GM18498 (cell line): ENCODE measurements around the gene FAM124B.
"Not testable (repeated sequence)": the region's sequence is repeated elsewhere in the genome, so short reads cannot be mapped to it uniquely, and the experiment has no call there.

Source experiments
- ATAC-seq: cut with Tn5 transposase; IDR thresholded peaks from one replicate; pipeline ENCODE4 v1.9.1; 2021; ENCODE audit warnings: mild to moderate bottlenecking, moderate library complexity; ENCODE audit not compliant: unreplicated experiment

Gene FAM124B

DNA sequence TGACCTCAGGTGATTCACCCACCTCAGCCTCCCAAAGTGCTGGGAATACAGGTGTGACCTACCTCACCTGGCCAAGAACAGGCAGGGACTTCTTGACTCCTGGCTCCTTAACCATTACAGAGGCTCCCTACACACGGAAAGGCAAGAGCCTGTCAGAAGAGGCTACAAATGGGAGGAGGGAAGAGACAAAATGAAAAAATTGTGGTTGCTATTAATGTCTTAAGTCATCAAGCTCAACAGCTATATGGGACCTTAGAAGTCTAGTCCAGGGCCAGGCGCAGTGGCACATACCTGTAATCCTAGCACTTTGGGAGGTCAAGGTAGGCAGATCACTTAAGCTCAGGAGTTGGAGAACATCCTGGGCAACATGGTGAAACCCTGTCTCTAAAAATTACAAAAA is 11.5 kb upstream of the FAM124B start:
- no peak for ATAC-seq

DNA sequence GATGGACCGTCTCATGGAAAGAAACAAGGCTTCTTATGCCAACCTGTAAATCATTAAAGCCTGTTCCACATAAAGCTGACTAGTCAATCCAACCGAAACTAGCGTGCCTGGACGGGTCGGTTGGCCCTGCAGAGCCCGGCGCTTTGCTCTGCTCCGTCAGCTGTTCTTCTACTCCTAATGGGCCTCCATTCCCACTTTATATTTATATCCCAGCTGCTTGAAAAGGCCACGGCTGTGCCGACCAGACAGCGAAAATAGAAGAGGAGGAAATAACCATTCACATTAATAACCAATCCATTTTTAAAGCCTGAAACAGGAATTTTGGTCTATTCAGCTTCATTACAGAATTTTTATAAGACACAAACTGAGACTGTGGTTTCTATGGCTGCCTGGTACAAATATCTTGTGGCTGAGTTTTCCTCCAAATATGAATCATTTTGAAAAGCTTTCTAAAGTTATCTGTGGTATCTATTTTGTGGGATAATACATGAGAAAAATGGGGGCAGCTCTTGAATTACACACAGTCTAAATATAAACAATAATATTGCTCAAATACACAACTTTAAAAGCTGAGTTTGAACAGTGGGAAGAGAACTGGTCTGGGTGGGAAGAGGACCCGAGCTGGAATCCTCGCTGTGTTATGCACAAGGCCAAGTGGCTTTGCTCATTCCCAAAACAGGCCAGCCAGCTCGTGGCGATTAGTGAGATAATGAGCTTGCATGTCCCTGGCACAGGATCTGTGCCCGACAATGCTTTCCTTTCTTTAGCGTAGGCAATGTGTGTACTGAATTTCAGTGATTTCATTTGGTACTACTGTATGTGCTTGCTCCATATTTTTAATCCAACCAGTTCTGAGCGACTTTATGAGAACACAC is 10.5 kb upstream of the FAM124B start:
- no peak for ATAC-seq

DNA sequence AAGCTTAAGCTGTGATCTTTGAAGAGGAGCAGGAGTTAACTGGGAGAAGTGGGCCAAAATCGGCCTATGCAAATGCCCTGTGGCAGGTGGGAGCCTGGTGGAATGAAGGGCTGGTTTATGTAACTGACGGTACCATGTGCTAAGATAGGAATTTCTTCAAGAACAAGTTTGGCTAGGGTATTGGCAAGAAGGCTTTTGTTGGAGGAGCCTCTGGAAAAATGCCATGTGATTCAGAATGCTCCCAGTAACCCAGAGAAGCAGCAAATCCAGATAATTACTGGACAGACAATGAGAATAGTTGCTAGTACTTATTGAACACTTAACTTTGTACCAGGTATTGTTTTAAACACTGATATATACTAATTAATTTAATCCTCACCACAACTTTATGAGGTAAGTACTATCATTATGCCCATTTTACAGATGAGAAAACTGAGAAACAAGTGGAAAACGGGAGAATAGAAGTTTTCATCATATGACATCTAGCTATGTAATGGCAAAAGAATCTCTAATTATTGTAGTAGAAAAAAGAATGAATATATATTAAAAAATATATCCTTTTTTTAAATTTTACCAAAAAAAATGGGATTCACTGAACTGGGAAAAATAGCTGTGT is 9.1 kb upstream of the FAM124B start:
- no peak for ATAC-seq

DNA sequence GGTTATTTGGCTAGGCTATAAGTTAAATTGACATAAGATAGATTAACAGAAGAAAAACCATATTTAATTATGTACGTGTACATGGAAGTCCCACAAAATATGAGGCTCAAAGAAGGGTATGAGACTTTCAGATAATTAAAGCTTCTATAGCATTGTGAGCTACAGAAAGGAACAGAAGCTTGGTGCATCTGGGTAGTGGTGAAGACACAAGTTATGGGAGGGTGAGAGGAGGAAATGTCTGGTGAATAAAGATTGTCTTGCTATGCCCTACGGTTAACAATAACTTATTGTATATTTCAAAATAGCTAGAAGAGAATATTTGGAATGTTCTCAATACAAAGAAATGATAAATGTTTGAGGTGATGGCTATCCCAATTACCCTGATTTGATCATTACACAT is 6.8 kb upstream of the FAM124B start:
- no peak for ATAC-seq

DNA sequence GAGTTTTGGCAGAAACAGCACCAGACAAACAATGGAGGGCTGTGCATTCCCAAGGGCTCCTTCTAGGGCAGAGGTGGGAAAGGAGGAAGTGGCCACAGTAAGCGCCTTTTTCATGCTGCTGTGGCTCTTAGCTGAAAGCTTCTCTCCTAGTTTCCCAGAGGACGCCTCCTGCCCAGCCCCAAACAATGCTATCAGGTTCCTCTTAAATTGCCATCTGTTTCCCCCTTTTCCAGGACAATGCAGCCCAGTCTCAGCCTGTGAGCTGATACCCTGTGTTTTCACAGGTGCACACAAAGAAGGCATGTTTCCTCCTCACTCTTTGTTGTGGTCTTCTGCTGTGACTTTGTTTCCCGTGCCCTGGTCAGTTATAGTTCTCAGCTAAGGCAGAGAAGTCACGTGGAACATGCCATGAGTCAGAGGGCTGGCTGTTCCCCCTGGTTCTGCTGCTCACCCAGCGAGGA is 5.4 kb upstream of the FAM124B start:
- ATAC-seq, result no peak

DNA sequence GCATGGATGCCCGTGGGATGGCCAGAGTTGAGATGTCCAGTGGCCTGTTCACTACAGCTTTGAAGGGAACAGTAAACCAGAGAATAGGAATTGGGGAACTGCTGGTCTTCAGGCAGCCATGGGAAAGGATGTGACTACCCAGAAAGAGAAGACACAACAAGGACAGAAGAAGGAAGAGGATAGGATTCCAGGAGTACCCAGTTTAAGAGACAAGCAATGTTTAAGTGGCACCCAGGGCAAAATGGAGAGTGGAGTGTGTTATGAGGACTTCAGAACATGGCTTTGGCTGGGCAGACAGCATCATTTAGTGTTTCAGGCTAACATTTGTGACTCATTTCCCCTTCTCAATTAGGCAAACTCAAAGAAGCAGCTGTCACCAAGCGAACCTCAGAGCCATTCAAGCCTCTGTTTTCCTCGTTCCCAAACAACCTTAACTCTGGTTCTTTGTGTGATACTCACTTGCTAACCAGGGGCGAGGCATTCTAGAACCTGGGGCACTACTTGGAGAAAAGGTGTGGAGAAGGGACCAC is 4.0 kb upstream of the FAM124B start:
- no peak for ATAC-seq

DNA sequence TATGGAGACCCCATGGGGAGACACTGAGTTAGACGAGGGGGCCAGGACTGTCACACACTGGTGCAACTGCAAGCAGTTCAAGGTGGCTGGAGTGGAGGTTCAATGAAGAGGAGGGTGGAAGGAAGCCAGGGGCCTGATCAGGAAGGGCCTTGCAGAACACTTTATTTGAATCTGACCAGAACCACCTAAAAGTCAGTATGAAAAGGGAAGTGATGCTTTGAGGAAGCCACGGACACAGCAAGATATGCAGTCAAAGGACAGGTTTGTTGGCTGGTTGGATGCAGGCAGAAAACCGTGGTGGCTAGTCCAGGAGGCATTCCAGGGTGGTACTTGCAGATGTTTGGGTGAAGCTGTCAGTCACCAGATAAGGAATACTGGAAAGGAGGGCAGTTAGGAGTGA is 3.5 kb upstream of the FAM124B start:
- peak; percentile 62 for ATAC-seq

DNA sequence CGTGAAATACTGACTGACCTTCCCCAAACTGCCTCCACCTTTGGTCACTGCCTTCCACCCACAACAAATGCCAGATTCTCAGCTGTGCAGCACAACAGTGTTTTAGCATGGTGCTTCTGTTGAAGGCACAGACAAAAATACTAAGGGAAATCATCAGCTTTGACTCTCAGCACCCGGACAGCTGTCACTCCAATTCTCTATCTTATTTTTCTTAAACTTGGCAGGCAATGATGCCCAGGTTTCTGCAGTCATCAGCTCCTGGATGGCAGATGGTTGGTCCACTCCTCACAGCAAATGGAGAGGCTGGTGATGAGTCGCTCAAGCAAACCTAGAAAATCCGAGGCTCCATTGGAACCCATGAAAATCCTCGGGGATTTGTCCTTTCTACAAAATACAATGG is 2.9 kb upstream of the FAM124B start:
- no peak for ATAC-seq

DNA sequence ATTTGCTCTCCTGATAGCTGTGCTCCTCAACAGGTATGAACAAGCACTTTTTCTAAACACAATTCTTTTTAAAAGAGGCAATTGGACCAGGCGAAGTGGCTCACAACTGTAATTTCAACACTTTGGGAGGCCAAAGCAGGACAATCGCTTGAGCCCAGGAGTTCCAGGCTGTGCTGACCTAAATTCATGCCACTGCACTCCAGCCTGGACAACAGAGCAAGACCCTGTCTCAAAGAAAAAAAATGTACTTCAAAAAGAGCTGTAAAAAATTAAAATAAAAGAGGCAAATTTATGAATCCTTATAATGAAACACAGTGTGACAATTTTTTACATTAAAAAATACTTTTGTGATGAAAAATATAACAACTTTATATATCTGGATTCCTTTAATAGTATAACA is 1.8 kb upstream of the FAM124B start:
- no peak for ATAC-seq

DNA sequence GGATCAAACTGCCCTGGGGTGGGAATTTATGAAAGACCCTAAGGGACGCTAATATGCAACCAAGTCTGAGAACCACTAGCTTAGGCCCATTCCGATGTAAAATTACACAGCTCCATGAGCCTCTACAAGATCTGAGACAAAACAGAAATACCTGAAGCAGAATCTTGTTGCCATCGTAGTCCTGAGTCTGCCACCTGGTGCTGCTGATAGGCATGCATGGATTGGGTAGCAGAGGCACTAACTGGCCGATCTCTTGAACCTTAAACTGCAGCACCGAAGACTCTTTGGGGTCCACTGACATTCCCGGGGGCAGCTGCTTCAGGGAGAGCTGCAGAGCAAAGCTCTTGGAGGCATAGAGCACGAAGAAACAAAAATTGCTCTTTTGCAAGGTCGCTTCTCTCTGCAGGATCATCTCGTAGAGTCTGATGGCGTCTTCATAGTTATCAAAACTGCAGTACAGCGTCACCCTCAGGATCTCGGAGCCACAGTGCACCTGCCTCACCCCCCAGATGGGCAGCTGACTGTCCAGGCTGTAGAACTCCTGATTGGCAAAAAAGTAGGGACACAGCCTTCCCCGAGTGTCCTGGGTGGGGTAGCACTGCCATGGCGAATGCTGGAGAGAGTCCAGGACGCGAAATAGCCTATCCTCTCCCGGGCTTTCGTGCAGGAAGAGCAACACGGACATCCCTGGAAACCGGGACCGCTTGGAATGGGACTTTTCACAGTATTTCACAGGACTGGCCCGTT is 848 bp downstream of the FAM124B start:
- no peak for ATAC-seq

DNA sequence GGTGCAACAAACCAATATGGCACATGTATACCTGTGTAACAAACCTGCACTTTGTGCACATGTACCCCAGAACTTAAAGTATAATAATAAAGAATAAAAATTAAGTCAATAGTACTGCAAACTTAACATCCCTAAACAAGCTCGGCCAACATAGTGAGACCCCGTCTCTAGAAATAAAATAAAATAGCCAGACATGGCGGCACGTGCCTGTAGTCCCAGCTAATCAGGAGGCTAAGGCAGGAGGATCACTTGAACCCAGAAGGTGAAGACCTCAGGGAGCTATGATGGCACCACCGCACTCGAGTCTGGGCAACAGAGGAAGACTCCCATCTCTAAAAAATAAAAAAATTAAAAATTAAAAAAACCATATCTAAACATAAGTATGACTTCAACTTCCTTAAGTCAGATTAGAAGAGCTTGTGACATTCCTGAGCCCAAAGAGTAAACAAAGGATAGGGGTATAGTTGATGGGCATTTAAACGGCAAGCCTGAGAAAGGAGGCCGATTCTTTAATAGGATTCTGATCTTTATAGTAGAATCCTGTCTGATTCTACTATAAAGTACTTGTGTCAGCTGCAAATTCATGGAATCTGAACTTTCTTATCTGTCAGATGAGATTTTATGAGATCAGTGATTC is 1.6 kb downstream of the FAM124B start:
- no peak for ATAC-seq

DNA sequence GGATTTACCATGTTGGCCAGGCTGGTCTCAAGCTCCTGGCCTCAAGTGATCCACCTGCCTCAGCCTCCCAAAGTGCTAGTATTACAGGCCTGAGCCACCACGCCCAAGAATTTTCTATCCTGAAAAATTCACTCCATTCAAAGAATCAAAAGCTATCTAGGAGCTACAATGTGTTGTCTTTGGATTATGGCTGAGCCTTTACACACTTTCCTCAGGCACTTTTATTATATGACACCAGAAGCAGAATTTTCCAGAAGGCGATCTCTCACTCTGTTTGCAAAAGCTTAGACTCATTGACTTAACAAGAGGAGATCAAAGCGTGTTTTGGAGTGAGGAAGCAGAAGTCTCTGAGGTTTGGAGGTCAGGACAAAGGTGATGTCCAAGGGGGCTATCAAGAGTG is 3.6 kb downstream of the FAM124B start:
- no peak for ATAC-seq

DNA sequence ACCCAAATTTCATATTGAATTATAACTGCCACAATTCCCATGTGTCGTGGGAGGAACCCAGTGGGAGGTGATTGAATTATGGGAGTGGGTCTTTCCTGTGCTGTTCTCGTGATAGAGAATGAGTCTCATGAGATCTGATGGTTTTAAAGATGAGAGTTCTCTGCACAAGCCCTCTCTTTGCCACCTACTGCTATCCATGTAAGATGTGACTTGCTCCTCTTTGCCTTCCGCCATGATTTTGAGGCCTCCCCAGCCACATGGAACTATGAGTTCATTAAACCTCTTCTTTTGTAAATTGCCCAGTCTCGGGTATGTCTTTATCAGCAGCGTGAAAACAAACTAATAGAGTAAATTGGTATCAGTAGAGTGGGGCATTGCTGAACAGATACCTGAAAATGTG is 4.8 kb downstream of the FAM124B start:
- not testable (repeated sequence) for ATAC-seq

DNA sequence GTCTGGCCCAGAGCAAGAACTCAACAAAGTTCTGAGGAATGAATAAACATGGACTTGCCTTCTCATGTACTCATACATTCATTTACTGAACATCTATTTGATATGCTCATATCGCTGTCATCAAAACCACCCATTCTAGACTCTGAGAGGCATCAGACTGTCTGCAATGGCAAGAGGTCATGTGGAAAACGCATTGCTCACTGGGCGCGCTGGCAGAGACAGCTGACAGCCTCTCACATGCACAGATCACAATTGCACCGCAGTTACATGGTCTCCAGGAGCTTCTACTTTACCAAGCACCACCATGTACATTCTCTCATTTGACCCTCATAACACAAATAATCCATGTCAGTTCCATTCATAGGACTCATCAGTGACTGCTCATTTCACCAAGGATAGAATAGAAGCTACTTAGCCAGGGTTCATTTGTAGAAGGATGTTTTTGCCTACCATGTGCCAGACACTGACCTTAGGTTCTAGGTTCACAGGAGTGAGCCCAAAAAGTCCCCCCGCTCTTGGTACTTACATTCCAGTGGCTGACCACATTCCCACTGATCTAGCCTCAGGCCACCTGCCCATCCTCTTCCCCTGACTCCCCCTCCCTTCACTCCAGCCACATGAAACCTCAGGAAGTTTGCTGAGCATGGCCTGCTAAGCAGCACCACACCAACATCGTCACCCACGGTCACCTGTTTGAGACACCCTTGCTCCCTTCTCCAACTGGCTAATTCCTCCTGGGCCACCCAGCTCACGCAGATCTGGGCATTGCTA is 6.1 kb downstream of the FAM124B start:
- ATAC-seq, result no peak

DNA sequence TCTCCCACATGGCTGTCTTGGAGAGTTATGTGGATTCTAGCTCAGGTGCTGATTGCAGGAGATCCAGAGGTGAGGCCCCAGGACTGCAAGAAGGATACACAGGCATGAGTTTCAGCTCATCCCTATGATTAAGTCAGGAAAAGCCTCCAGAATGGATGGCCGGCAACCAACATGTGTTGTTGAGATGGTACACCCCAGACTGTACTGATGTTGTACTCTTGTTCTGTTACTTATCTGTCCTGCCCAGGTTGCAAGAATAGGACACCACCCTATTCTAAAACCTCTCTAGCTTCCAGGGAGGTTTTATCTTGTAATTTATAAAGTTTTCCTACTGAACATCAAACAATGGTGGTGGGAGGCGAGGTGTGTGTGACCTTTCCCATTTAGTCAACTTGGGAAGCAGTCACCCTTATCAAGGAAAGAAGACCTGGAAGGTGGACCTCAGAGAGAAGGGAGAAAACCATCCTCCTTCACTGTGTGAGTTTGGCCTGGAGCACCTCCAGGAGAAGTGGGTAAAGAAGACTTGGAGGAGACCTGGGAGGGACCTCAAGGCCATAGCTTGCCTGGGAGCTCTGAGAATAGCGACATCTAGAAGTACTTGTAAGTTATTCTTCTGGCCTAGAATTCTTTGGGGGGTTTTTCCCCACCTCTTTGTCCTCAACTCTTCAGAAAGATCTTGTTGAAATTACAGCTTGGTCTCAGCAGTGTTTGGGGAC is 8.6 kb downstream of the FAM124B start:
- no peak for ATAC-seq

DNA sequence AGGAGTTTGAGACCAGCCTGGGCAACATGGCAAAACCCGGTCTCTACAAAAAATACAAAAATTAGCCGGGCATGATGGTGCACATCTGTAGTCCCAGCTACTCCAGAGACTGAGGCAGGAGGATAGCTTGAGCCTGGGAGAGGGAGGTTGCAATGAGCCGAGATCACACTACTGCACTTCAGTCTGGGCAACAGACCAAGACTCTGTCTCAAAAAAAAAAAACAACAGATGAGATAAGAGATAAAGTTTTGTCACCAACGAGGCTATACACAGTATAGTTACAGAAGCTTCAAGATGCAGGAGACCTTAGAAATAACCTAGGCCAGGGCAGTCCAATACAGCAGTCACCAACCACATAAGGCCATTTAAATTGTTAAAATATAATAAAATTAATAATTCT is 9.4 kb downstream of the FAM124B start:
- ATAC-seq, result no peak

DNA sequence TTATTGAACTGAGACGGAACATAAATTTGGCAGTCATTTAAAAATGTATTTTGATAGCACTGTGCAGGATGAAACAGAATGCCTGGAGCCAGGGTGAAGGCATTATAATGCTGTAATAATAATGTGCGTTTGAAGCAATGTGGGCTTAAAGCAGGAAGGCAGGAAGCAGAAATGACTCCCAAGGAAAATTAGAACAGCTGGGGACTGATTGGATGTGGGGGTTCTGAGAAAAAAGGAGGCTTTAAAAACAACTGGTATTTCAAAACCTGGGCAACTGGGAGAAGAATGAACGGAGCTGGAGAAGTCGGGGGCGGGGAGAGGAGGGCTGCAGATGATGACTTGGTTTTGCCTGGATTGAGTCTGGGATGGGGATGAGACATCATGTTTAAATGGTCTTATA is 12.6 kb downstream of the FAM124B start:
- ATAC-seq, result no peak

DNA sequence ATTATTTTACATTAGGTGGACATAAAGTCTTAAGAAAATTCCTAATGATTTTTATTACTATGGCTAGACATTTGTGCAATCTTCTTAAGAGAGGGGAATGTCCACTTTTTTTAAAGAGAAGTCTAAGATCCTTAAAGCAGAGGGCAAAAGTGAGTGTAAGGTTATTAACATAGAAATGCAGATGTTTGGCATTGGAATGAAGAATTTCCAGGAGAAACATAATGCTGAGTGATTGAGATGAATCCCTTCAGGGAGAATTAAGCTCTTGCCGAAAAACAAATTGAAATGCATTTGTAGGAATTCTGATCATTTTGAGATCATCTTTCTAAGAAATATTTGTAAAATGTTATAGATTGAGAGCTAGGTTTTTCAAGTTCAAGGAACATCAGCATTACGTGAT is 15.0 kb downstream of the FAM124B start:
- ATAC-seq, result no peak

DNA sequence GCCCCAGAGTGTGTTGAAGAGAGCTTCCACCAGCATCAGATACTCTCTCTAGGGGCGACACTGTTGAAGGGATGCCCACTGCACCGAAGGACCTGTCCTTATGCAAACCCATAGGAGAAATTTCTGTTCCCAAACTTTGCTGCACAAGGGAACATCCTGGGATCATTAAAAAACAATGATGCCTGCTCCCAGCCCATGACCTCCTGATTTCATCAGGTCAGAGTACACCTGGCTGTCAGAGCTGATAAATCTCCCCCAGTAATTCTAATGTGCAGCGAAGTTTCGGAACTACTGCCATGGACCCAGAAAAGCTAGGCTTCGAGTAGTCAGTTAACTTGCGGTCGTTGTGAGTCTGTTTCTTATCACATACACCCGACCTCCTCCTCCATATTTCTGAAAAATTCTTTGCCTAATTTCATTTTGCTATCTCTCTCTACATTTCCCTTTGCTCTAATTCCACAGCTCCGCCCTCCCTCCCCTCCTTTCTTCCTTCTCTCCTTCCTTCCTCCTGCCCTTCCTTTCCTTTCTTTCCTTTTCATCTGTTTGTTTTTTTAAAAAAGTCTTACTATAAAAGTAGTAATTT is 18.8 kb downstream of the FAM124B start:
- no peak for ATAC-seq
